Vagina (tissue), 2 donors: ENCODE results near the gene DIAPH3. TPM values are rescaled to one million over a fixed set of nuclear protein-coding genes. Genes with fewer than 3 reads are reported as not detected.

ENCODE experiments used
- DNase-seq, 2 donors: peaks; one replicate each; pipeline ENCODE4 v3.0.0-alpha.2; 2017; ENCODE audit errors: extremely low spot score in 2 of 2
- H3K27ac ChIP-seq: fragments of 200-600 bp; sonication (generic); one replicate; pipeline ENCODE4 v1.5.1; 2019
- H3K27me3 ChIP-seq: fragments of 200-600 bp; sonication (generic); one replicate; pipeline ENCODE4 v1.5.1; 2019
- H3K36me3 ChIP-seq, 2 donors: fragments of 200-600 bp; sonication (generic); one replicate each; pipeline ENCODE4 v1.5.1; 2017 to 2019
- H3K4me1 ChIP-seq: fragments of 200-600 bp; sonication (generic); one replicate; pipeline ENCODE4 v1.5.1; 2019
- H3K4me3 ChIP-seq, 2 donors: fragments of 200-600 bp; sonication (generic); 1 replicate in 1 of 2; 2 replicates in 1 of 2; pipeline ENCODE4 v1.5.1; 2016 to 2019
- H3K9me3 ChIP-seq: fragments of 200-600 bp; sonication (generic); one replicate; pipeline ENCODE4 v1.5.1; 2019
- POLR2A ChIP-seq, 2 donors: fragments of 450-650 bp; IDR thresholded peaks; one replicate each; pipeline ENCODE4 v1.6.1; 2017; ENCODE audit warnings: antibody characterized with exemption in 2 of 2, mild to moderate bottlenecking in 2 of 2, moderate library complexity in 2 of 2
- POLR2AphosphoS5 ChIP-seq, 2 donors: sonication (generic); formaldehyde crosslinking; IDR thresholded peaks; one replicate each; pipeline ENCODE4 v1.9.0; 2017; ENCODE audit warnings: antibody characterized with exemption in 2 of 2, mild to moderate bottlenecking in 2 of 2, low read depth in 1 of 2; ENCODE audit not compliant: insufficient read depth in 1 of 2
- intact Hi-C: fragments of 100-400 bp; cut with DNase I; formaldehyde crosslinking; loops from one replicate; pipeline ENCODE4 v1.15.1; 2023
- total RNA-seq: library from RNA; depleted of rRNA; stranded (reverse); fragments of >200 nt; gene quantifications from one replicate; pipeline ENCODE4 v1.2.3, GENCODE V29; 2016
- TF ChIP-seq, protein P1 (sequence below), 3 experiments: fragments of 450-650 bp in 2 of 3; fragments of 200-600 bp in 1 of 3; sonication (generic) in 1 of 3; IDR thresholded peaks; one replicate each; pipeline ENCODE4 v1.5.1; 2017 to 2019; ENCODE audit warnings: antibody characterized with exemption in 3 of 3, mild to moderate bottlenecking in 2 of 3, moderate library complexity in 2 of 3

DIAPH3 gene
- total RNA-seq, 1 donor from 2014 or later, result 1.2 TPM

GRCh38 chr13:59823486-59823885, 340.2 kb downstream of the DIAPH3 start:
- intact Hi-C loops, result no loop called here
- Histone ChIP-seq H3K36me3 (no peaks in the 10 kb centered on the region), H3K27me3 (no peaks in the 10 kb centered on the region), H3K4me1 (no peaks in the 10 kb centered on the region), H3K4me3 (no peak overlapping the region), H3K9me3 (no peaks in the 10 kb centered on the region), H3K27ac (no peak overlapping the region)
- no peak for DNase-seq
- TF ChIP-seq, protein P1, sequence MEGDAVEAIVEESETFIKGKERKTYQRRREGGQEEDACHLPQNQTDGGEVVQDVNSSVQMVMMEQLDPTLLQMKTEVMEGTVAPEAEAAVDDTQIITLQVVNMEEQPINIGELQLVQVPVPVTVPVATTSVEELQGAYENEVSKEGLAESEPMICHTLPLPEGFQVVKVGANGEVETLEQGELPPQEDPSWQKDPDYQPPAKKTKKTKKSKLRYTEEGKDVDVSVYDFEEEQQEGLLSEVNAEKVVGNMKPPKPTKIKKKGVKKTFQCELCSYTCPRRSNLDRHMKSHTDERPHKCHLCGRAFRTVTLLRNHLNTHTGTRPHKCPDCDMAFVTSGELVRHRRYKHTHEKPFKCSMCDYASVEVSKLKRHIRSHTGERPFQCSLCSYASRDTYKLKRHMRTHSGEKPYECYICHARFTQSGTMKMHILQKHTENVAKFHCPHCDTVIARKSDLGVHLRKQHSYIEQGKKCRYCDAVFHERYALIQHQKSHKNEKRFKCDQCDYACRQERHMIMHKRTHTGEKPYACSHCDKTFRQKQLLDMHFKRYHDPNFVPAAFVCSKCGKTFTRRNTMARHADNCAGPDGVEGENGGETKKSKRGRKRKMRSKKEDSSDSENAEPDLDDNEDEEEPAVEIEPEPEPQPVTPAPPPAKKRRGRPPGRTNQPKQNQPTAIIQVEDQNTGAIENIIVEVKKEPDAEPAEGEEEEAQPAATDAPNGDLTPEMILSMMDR (IDR thresholded peaks at IDR 0.05), result no peak
- TF ChIP-seq POLR2AphosphoS5 (IDR thresholded peaks at IDR 0.05; ENCODE audit: insufficient read depth in 1 of 2, low read depth in 1 of 2) (no peak), POLR2A (IDR thresholded peaks at IDR 0.05) (no peak)

GRCh38 chr13:59809564-59809963, 354.2 kb downstream of the DIAPH3 start:
- Histone ChIP-seq H3K9me3 (no peaks in the 10 kb centered on the region), H3K27ac (no peak overlapping the region), H3K4me3 (no peak overlapping the region), H3K4me1 (no peaks in the 10 kb centered on the region), H3K36me3 (no peaks in the 10 kb centered on the region), H3K27me3 (no peaks in the 10 kb centered on the region)
- no peak for DNase-seq
- intact Hi-C loops, result no loop called here
- no peak for TF ChIP-seq POLR2A (IDR thresholded peaks at IDR 0.05)
- no peak for TF ChIP-seq POLR2AphosphoS5 (IDR thresholded peaks at IDR 0.05; ENCODE audit: insufficient read depth in 1 of 2, low read depth in 1 of 2)
- TF ChIP-seq, protein P1 (IDR thresholded peaks at IDR 0.05), result no peak

DNA sequence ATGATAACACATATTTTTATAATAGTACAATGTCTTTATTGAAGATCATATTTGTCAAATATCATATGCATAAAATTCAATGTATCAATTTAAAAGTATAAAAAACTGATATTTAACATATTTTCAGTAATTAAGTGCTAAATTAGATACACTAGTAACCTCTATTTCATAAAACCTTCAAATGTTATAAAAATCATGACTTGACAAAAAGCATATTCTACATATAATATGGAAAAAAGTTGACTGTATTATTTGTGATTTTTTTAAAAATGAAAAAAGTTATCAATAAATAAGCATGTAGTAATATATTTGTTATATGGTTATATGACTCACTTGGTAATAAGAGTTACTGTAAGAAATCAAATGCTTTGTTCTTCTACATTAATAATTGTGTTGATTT, 356.9 kb downstream of the DIAPH3 start:
- intact Hi-C loops, result no loop called here
- TF ChIP-seq, protein P1 (IDR thresholded peaks at IDR 0.05), result no peak
- TF ChIP-seq POLR2AphosphoS5 (IDR thresholded peaks at IDR 0.05; ENCODE audit: insufficient read depth in 1 of 2, low read depth in 1 of 2), result no peak
- no peak for TF ChIP-seq POLR2A (IDR thresholded peaks at IDR 0.05)
- DNase-seq, result no peak
- Histone ChIP-seq H3K4me3 (no peak overlapping the region), H3K9me3 (no peaks in the 10 kb centered on the region), H3K36me3 (no peaks in the 10 kb centered on the region), H3K27me3 (no peaks in the 10 kb centered on the region), H3K27ac (no peak overlapping the region), H3K4me1 (no peaks in the 10 kb centered on the region)

DNA sequence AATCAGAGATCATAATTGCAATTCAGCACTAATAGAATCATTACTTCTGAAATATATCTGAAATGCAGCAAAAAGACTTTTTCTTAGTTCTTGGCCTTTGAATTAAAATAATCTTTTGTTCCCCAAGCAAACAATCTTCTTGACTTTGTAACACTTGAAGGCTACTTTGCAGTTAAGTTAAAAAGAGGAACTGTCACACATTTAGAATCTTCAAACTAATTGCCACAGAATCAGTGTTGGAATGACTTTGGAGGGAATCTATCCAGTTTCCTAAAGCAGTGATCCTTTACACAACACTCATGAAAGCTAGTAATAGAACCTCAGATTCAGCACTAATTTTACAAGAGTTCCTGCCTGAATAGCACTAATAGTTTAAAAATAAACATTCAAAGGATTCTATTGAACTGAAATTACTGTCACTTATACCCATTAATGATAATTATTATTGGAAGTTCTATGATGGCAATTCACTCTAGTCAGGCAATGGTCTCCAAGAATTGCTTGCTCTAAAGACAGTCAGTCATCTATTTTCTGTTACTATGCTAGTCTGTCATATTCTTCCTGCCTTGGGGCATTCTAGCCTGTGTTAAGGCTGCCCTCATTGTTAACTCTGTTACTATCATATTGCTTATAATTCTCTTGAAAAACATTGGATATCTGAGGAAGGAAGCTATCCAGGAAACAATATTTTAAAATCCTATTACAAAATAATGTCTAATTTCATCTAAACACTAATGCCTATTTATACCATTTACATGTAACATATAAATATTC, 362.4 kb downstream of the DIAPH3 start:
- intact Hi-C loops, result no loop called here
- H3K4me1 ChIP-seq, result no peaks in the 10 kb centered on the region
- no peaks in the 10 kb centered on the region for H3K36me3 ChIP-seq
- no peaks in the 10 kb centered on the region for H3K9me3 ChIP-seq
- TF ChIP-seq POLR2AphosphoS5 (IDR thresholded peaks at IDR 0.05; ENCODE audit: insufficient read depth in 1 of 2, low read depth in 1 of 2) (no peak), POLR2A (IDR thresholded peaks at IDR 0.05) (no peak)
- TF ChIP-seq, protein P1 (IDR thresholded peaks at IDR 0.05), result no peak
- H3K27ac ChIP-seq, result no peak overlapping the region
- H3K4me3 ChIP-seq, result no peak overlapping the region
- no peak for DNase-seq
- H3K27me3 ChIP-seq, result no peaks in the 10 kb centered on the region

- TF ChIP-seq POLR2A (IDR thresholded peaks at IDR 0.05), result no peak
- TF ChIP-seq, protein P1 (IDR thresholded peaks at IDR 0.05), result no peak
- no peak for TF ChIP-seq POLR2AphosphoS5 (IDR thresholded peaks at IDR 0.05; ENCODE audit: insufficient read depth in 1 of 2, low read depth in 1 of 2)
- no peaks in the 10 kb centered on the region for H3K36me3 ChIP-seq
- no peaks in the 10 kb centered on the region for H3K9me3 ChIP-seq
- no peak overlapping the region for H3K4me3 ChIP-seq
- no peak overlapping the region for H3K27ac ChIP-seq
- H3K27me3 ChIP-seq, result no peaks in the 10 kb centered on the region
- no peaks in the 10 kb centered on the region for H3K4me1 ChIP-seq
- intact Hi-C loops, result no loop called here
- DNase-seq, result no peak
Observed at GRCh38 chr13:59793107-59793506, 370.6 kb downstream of the DIAPH3 start.
